ENCODE measurements around the gene SPANXN3.
"Not testable (repeated sequence)": the region's sequence is repeated elsewhere in the genome, so short reads cannot be mapped to it uniquely, and the experiment has no call there.

Gene SPANXN3

GRCh38 chrX:143517375-143517774 lies at the start of gene SPANXN3:
SPANXN3 (minus strand) TSS chrX:143517475; CDS start chrX:143517391, 84 bp downstream.
- H3K27ac ChIP-seq, H3K9ac ChIP-seq: not testable (repeated sequence)

GRCh38 chrX:143536176-143536575 lies 18.9 kb upstream of the SPANXN3 start:
- no peaks in the 10 kb centered on the region for H3K79me2 ChIP-seq
- no peaks in the 10 kb centered on the region for H3K4me1 ChIP-seq
- no peaks in the 10 kb centered on the region for H3K36me3 ChIP-seq (ENCODE audit: control insufficient read depth, insufficient read depth, low read length)
- H3K4me3 ChIP-seq (ENCODE audit: low read depth, low read length), result no peak overlapping the region
- H3K9me3 ChIP-seq (ENCODE audit: control insufficient read depth, low read length), result no peaks in the 10 kb centered on the region
- H3K27me3 ChIP-seq (ENCODE audit: control insufficient read depth, insufficient read depth, low read length), result no peaks in the 10 kb centered on the region
- no peak overlapping the region for H2AFZ ChIP-seq
- no peak overlapping the region for H3K27ac ChIP-seq
- TF ChIP-seq CTCF (IDR thresholded peaks at IDR 0.05), result no peak
- no peak overlapping the region for H3K9ac ChIP-seq
- no peak overlapping the region for H3K4me2 ChIP-seq (ENCODE audit: low read length)

More at GRCh38 chrX:143517375-143517774, at the start of gene SPANXN3:
- H3K4me2 ChIP-seq (ENCODE audit: low read length); H3K36me3 ChIP-seq (ENCODE audit: control insufficient read depth, insufficient read depth, low read length); H3K9me3 ChIP-seq (ENCODE audit: control insufficient read depth, low read length); H3K4me1 ChIP-seq; H3K79me2 ChIP-seq; H3K27me3 ChIP-seq (ENCODE audit: control insufficient read depth, insufficient read depth, low read length); H3K4me3 ChIP-seq (ENCODE audit: low read depth, low read length); H2AFZ ChIP-seq: not testable (repeated sequence)

- not testable (repeated sequence) for H3K9ac ChIP-seq; H3K4me1 ChIP-seq; H2AFZ ChIP-seq; H3K27ac ChIP-seq; H3K4me3 ChIP-seq (ENCODE audit: low read depth, low read length); H3K36me3 ChIP-seq (ENCODE audit: control insufficient read depth, insufficient read depth, low read length); H3K9me3 ChIP-seq (ENCODE audit: control insufficient read depth, low read length); H3K4me2 ChIP-seq (ENCODE audit: low read length); H3K27me3 ChIP-seq (ENCODE audit: control insufficient read depth, insufficient read depth, low read length); H3K79me2 ChIP-seq
Measured at GRCh38 chrX:143502196-143502595, 15.1 kb downstream of the SPANXN3 start.

- Histone ChIP-seq H3K79me2 (no peaks in the 10 kb centered on the region), H3K9me3 (ENCODE audit: control insufficient read depth, low read length) (no peaks in the 10 kb centered on the region), H2AFZ (no peak overlapping the region), H3K27me3 (ENCODE audit: control insufficient read depth, insufficient read depth, low read length) (no peaks in the 10 kb centered on the region), H3K4me3 (ENCODE audit: low read depth, low read length) (no peak overlapping the region), H3K9ac (no peak overlapping the region), H3K36me3 (ENCODE audit: control insufficient read depth, insufficient read depth, low read length) (no peaks in the 10 kb centered on the region), H3K4me1 (no peaks in the 10 kb centered on the region), H3K27ac (no peak overlapping the region), H3K4me2 (ENCODE audit: low read length) (no peak overlapping the region)
- no peak for TF ChIP-seq CTCF (IDR thresholded peaks at IDR 0.05)
Measured at GRCh38 chrX:143500751-143501150, 16.5 kb downstream of the SPANXN3 start.

- Histone ChIP-seq H3K9ac (no peak overlapping the region), H3K36me3 (ENCODE audit: control insufficient read depth, insufficient read depth, low read length) (no peaks in the 10 kb centered on the region), H3K79me2 (no peaks in the 10 kb centered on the region), H3K27me3 (ENCODE audit: control insufficient read depth, insufficient read depth, low read length) (no peaks in the 10 kb centered on the region), H2AFZ (no peak overlapping the region), H3K9me3 (ENCODE audit: control insufficient read depth, low read length) (no peaks in the 10 kb centered on the region), H3K4me1 (no peaks in the 10 kb centered on the region), H3K4me2 (ENCODE audit: low read length) (no peak overlapping the region), H3K4me3 (ENCODE audit: low read depth, low read length) (no peak overlapping the region), H3K27ac (no peak overlapping the region)
- no peak for TF ChIP-seq CTCF (IDR thresholded peaks at IDR 0.05)
Measured at GRCh38 chrX:143486105-143486504, 31.2 kb downstream of the SPANXN3 start.

GRCh38 chrX:143476751-143477150 lies 40.5 kb downstream of the SPANXN3 start:
- Histone ChIP-seq H3K4me1 (no peaks in the 10 kb centered on the region), H3K79me2 (no peaks in the 10 kb centered on the region), H2AFZ (no peak overlapping the region), H3K27ac (no peak overlapping the region), H3K9me3 (ENCODE audit: control insufficient read depth, low read length) (no peaks in the 10 kb centered on the region), H3K4me2 (ENCODE audit: low read length) (no peak overlapping the region), H3K36me3 (ENCODE audit: control insufficient read depth, insufficient read depth, low read length) (no peaks in the 10 kb centered on the region), H3K4me3 (ENCODE audit: low read depth, low read length) (no peak overlapping the region), H3K27me3 (ENCODE audit: control insufficient read depth, insufficient read depth, low read length) (no peaks in the 10 kb centered on the region), H3K9ac (no peak overlapping the region)
- TF ChIP-seq CTCF (IDR thresholded peaks at IDR 0.05), result no peak
